WTC11 (cell line): Measurements from ENCODE around the gene KIF27.

Source experiments
- ELF4 ChIP-seq: sonication (generic); formaldehyde crosslinking; IDR thresholded peaks from 2 replicates; pipeline ENCODE4 v1.8.1; 2022; ENCODE audit warnings: low read depth, mild to moderate bottlenecking, moderate library complexity, missing genetic modification reagents
- ETV6 ChIP-seq: sonication (generic); formaldehyde crosslinking; IDR thresholded peaks from 2 replicates; pipeline ENCODE4 v1.8.1; 2022; ENCODE audit warnings: mild to moderate bottlenecking, missing genetic modification reagents
- FOXJ3 ChIP-seq: sonication (generic); formaldehyde crosslinking; IDR thresholded peaks from 2 replicates; pipeline ENCODE4 v1.9.0; 2021; ENCODE audit warnings: missing genetic modification reagents, mild to moderate bottlenecking, borderline replicate concordance
- JUN ChIP-seq: sonication (generic); formaldehyde crosslinking; IDR thresholded peaks from 2 replicates; pipeline ENCODE4 v1.8.0; 2023; ENCODE audit warnings: mild to moderate bottlenecking, missing genetic modification reagents
- NR2C2 ChIP-seq: sonication (generic); formaldehyde crosslinking; IDR thresholded peaks from 2 replicates; pipeline ENCODE4 v1.8.0; 2022; ENCODE audit warnings: mild to moderate bottlenecking, missing genetic modification reagents
- TP53 ChIP-seq: sonication (generic); formaldehyde crosslinking; IDR thresholded peaks from 2 replicates; pipeline ENCODE4 v1.8.1; 2023; ENCODE audit warnings: mild to moderate bottlenecking, missing genetic modification reagents
- ZNF263 ChIP-seq: sonication (generic); formaldehyde crosslinking; IDR thresholded peaks from 2 replicates; pipeline ENCODE4 v1.8.1; 2022; ENCODE audit warnings: low read depth, mild to moderate bottlenecking, moderate library complexity, missing genetic modification reagents
- TF ChIP-seq, protein P1 (sequence below): fragments of 200-600 bp; IDR thresholded peaks from 2 replicates; pipeline ENCODE4 v1.8.0; 2022; ENCODE audit warnings: antibody characterized with exemption
- TF ChIP-seq, protein P2 (sequence below): sonication (generic); formaldehyde crosslinking; IDR thresholded peaks from 2 replicates; pipeline ENCODE4 v1.8.0; 2022; ENCODE audit warnings: mild to moderate bottlenecking, missing genetic modification reagents
- TF ChIP-seq, protein P3 (sequence below): sonication (generic); formaldehyde crosslinking; IDR thresholded peaks from 2 replicates; pipeline ENCODE4 v1.8.0; 2023; ENCODE audit warnings: mild to moderate bottlenecking, missing genetic modification reagents
- TF ChIP-seq, protein P4 (sequence below): sonication (generic); formaldehyde crosslinking; IDR thresholded peaks from 2 replicates; pipeline ENCODE4 v1.8.1; 2023; ENCODE audit warnings: mild to moderate bottlenecking, missing genetic modification reagents, borderline replicate concordance
- TF ChIP-seq, protein P5 (sequence below): sonication (generic); formaldehyde crosslinking; IDR thresholded peaks from 2 replicates; pipeline ENCODE4 v1.8.0; 2022; ENCODE audit warnings: mild to moderate bottlenecking, missing genetic modification reagents

DNA sequence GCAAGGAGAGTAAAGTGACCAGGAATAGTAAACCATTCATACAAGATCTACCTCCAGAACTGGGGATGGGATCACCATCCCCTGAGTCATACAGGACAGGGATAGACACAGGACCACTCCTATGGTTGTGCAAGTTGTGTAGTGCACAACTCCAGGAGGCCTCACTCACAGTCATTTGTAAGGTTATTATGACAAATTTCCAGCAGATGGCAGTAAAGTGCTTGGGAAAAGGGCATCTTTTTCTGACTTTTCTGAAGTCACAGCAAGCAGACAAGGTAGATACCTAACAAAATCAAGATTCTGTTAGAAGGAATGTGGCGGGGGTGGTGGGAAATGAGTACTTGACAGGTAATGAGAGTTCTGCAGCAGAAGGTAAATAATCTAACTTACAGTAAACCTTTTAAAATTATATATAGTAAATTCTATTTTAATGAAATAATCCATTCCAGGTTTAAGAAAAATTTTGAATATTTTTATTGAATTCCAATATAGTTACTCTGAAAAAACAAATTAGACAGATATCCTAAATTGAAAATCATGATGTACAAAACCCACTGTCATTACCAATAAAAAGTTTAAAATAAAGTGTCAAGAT lies 16.7 kb upstream of the KIF27 start:
- TF ChIP-seq JUN (CRISPR knock-in tag) (no peak), ETV6 (CRISPR knock-in tag) (no peak), TP53 (CRISPR knock-in tag) (no peak), FOXJ3 (no peak), ZNF263 (CRISPR knock-in tag) (no peak), ELF4 (CRISPR knock-in tag) (no peak), NR2C2 (CRISPR knock-in tag) (no peak)
- TF ChIP-seq, protein P1, sequence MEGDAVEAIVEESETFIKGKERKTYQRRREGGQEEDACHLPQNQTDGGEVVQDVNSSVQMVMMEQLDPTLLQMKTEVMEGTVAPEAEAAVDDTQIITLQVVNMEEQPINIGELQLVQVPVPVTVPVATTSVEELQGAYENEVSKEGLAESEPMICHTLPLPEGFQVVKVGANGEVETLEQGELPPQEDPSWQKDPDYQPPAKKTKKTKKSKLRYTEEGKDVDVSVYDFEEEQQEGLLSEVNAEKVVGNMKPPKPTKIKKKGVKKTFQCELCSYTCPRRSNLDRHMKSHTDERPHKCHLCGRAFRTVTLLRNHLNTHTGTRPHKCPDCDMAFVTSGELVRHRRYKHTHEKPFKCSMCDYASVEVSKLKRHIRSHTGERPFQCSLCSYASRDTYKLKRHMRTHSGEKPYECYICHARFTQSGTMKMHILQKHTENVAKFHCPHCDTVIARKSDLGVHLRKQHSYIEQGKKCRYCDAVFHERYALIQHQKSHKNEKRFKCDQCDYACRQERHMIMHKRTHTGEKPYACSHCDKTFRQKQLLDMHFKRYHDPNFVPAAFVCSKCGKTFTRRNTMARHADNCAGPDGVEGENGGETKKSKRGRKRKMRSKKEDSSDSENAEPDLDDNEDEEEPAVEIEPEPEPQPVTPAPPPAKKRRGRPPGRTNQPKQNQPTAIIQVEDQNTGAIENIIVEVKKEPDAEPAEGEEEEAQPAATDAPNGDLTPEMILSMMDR, result peak; percentile 38; the same call in 1 of the 2 replicates
- TF ChIP-seq, protein P2, sequence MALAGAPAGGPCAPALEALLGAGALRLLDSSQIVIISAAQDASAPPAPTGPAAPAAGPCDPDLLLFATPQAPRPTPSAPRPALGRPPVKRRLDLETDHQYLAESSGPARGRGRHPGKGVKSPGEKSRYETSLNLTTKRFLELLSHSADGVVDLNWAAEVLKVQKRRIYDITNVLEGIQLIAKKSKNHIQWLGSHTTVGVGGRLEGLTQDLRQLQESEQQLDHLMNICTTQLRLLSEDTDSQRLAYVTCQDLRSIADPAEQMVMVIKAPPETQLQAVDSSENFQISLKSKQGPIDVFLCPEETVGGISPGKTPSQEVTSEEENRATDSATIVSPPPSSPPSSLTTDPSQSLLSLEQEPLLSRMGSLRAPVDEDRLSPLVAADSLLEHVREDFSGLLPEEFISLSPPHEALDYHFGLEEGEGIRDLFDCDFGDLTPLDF, result no peak
- TF ChIP-seq, protein P3, sequence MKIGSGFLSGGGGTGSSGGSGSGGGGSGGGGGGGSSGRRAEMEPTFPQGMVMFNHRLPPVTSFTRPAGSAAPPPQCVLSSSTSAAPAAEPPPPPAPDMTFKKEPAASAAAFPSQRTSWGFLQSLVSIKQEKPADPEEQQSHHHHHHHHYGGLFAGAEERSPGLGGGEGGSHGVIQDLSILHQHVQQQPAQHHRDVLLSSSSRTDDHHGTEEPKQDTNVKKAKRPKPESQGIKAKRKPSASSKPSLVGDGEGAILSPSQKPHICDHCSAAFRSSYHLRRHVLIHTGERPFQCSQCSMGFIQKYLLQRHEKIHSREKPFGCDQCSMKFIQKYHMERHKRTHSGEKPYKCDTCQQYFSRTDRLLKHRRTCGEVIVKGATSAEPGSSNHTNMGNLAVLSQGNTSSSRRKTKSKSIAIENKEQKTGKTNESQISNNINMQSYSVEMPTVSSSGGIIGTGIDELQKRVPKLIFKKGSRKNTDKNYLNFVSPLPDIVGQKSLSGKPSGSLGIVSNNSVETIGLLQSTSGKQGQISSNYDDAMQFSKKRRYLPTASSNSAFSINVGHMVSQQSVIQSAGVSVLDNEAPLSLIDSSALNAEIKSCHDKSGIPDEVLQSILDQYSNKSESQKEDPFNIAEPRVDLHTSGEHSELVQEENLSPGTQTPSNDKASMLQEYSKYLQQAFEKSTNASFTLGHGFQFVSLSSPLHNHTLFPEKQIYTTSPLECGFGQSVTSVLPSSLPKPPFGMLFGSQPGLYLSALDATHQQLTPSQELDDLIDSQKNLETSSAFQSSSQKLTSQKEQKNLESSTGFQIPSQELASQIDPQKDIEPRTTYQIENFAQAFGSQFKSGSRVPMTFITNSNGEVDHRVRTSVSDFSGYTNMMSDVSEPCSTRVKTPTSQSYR (CRISPR knock-in tag), result no peak
- TF ChIP-seq, protein P4, sequence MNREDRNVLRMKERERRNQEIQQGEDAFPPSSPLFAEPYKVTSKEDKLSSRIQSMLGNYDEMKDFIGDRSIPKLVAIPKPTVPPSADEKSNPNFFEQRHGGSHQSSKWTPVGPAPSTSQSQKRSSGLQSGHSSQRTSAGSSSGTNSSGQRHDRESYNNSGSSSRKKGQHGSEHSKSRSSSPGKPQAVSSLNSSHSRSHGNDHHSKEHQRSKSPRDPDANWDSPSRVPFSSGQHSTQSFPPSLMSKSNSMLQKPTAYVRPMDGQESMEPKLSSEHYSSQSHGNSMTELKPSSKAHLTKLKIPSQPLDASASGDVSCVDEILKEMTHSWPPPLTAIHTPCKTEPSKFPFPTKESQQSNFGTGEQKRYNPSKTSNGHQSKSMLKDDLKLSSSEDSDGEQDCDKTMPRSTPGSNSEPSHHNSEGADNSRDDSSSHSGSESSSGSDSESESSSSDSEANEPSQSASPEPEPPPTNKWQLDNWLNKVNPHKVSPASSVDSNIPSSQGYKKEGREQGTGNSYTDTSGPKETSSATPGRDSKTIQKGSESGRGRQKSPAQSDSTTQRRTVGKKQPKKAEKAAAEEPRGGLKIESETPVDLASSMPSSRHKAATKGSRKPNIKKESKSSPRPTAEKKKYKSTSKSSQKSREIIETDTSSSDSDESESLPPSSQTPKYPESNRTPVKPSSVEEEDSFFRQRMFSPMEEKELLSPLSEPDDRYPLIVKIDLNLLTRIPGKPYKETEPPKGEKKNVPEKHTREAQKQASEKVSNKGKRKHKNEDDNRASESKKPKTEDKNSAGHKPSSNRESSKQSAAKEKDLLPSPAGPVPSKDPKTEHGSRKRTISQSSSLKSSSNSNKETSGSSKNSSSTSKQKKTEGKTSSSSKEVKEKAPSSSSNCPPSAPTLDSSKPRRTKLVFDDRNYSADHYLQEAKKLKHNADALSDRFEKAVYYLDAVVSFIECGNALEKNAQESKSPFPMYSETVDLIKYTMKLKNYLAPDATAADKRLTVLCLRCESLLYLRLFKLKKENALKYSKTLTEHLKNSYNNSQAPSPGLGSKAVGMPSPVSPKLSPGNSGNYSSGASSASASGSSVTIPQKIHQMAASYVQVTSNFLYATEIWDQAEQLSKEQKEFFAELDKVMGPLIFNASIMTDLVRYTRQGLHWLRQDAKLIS, result no peak
- TF ChIP-seq, protein P5, sequence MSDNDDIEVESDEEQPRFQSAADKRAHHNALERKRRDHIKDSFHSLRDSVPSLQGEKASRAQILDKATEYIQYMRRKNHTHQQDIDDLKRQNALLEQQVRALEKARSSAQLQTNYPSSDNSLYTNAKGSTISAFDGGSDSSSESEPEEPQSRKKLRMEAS (CRISPR knock-in tag), result no peak
